Fibroblast of the aortic adventitia (primary cell): ENCODE results near the gene NSRP1. TPM values are rescaled to one million over a fixed set of nuclear protein-coding genes. Genes with fewer than 3 reads are reported as not detected.
A peak's percentile ranks its signal among the peaks of the same experiment; 100 is the strongest.

ENCODE experiments used
- DNase-seq: peaks from one replicate; pipeline ENCODE4 v3.0.0-alpha.2; 2010; ENCODE audit warnings: low read depth
- H3K4me3 ChIP-seq: 2 replicates; pipeline ENCODE4 v1.5.1; 2011; ENCODE audit warnings: low read depth, mild to moderate bottlenecking, control low read depth, low read length, moderate library complexity
- total RNA-seq: library from RNA; depleted of rRNA; stranded (reverse); fragments of >200 nt; gene quantifications from 2 replicates; pipeline ENCODE4 v1.2.3, GENCODE V29; 2012; ENCODE audit warnings: low replicate concordance
- TF ChIP-seq, protein P1 (sequence below): IDR thresholded peaks from 2 replicates; pipeline ENCODE4 v1.5.1; 2011; ENCODE audit warnings: mild to moderate bottlenecking, low read length, control low read depth, inconsistent platforms; ENCODE audit not compliant: insufficient read depth

NSRP1 gene
- total RNA-seq, 1 donor: 13.4 TPM

DNA sequence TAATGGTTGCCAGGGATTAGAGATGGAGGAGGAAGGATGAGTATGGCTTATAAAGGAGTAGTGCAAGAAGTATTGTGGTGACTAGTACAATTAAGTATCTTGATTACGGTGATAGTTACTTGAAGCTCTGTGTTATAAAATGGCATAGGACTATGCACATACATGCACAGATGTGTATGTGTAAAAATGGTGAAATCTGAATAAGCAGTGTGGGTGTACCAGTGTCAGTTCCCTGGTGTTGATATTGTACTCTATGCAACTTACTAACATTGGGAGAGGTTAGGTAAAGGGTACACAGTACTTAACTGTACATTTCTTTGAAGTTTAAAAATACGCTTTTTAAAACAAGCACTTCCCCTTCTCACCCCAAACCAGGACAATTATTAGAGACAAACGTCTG, 48.5 kb downstream of the NSRP1 start:
- no peak for DNase-seq
- TF ChIP-seq, protein P1, sequence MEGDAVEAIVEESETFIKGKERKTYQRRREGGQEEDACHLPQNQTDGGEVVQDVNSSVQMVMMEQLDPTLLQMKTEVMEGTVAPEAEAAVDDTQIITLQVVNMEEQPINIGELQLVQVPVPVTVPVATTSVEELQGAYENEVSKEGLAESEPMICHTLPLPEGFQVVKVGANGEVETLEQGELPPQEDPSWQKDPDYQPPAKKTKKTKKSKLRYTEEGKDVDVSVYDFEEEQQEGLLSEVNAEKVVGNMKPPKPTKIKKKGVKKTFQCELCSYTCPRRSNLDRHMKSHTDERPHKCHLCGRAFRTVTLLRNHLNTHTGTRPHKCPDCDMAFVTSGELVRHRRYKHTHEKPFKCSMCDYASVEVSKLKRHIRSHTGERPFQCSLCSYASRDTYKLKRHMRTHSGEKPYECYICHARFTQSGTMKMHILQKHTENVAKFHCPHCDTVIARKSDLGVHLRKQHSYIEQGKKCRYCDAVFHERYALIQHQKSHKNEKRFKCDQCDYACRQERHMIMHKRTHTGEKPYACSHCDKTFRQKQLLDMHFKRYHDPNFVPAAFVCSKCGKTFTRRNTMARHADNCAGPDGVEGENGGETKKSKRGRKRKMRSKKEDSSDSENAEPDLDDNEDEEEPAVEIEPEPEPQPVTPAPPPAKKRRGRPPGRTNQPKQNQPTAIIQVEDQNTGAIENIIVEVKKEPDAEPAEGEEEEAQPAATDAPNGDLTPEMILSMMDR: no peak
- H3K4me3 ChIP-seq: no peak overlapping the region

DNA sequence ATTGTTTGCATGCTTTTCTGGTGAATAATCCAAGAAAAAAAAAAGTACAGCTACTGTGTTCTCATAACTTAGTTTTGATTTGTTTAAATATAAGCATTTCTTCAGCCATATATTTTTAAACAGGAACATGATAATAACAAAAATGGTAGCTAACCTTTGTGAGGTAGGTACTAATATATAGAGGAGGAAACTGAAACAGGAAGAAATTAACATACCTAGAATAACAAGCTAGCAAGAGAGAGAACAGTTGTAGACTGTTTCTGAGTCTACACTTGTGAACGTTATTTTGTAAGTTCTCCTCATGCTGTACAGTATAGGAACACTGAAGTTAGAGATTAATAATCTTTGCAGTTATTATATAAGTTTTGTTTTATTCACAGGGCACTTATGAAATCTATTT, 49.3 kb downstream of the NSRP1 start:
- TF ChIP-seq, protein P1: no peak
- no peak overlapping the region for H3K4me3 ChIP-seq
- DNase-seq: no peak

DNA sequence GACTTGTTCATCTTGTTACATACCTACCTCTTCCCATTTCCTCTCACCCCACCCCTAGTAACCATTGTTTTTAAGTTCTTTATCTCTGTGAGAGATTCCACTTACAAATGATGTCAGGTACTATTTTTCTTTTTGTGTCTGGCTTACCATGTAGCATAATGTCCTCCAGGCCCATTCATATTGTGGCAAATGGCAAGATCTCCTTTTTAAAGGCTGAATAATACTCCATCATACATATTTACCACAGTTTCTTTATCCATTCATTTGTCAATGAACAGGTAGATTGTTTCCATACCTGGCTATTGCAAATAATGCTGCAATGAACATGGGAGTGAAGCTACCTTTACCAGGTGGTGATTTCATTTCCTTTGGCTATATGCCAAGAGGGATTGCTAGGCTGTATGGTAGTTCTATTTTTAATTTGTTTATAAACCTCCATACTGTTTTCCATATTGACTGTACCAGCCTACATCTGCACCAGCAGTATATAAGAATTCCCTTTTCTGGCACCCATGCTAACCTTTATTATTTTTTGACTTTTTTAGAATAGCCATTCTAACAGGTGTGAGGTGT, 53.9 kb downstream of the NSRP1 start:
- H3K4me3 ChIP-seq: no peak overlapping the region
- DNase-seq: no peak
- TF ChIP-seq, protein P1: no peak

DNA sequence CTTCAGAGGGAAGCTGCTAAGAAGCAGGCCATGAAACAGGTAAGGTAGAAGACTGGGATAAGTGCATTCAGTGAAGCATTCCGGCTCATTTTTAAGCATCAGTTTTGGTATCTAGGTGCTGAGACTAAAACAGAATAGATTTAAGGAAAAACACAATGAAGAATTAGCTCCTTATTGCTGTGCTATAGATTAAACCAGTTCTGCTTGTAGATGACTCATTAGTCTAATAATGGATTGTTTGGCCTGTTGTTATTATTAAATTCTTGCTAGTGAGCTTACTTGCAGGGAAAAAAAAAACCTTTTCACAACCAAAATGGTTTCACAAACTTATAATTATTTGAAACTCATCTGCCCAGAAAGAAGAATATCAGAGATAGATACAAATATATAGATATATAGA, 55.9 kb downstream of the NSRP1 start:
- no peak overlapping the region for H3K4me3 ChIP-seq
- TF ChIP-seq, protein P1: no peak
- no peak for DNase-seq

DNA sequence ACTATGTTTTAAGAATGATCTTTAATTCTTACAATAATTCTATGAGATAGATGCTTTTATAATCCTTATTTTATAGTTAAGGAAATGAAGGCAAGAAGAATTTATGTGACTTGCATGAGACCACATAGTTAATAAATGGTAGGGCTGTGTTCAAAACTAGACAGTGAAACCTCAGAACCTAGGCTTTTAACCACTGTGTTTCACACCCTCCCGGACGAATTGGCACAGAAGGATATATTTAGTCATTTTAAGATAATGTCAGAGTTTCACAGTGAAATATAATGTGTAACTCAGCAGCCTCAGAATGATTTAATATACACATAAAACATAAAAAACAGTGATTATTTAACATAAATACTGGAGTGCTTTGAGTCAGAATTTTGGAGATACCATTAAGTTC, 57.0 kb downstream of the NSRP1 start:
- peak; percentile 28 for DNase-seq
- TF ChIP-seq, protein P1: no peak

DNA sequence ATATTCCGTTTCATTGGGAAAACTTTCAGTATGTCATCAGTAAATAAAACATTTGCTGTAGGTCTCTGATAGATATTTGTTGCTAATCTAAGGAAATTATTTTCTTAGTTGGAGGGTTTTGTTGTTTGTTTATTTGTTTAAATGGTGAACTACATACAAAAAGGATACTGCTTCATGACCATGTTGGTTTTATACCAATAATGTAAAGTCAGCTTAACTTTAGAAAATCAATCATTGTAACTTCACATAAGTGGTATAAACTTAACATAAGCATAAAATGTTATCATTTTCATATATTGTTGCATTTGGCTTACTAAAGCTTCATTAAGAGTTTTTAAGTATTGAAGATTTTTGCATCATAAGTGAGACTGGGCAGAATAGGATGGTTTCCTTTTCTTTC, 57.9 kb downstream of the NSRP1 start:
- TF ChIP-seq, protein P1: no peak
- no peak for DNase-seq
- H3K4me3 ChIP-seq: no peak overlapping the region

More for the DNA sequence above, 57.0 kb downstream of the NSRP1 start:
- H3K4me3 ChIP-seq: no peak overlapping the region

DNA sequence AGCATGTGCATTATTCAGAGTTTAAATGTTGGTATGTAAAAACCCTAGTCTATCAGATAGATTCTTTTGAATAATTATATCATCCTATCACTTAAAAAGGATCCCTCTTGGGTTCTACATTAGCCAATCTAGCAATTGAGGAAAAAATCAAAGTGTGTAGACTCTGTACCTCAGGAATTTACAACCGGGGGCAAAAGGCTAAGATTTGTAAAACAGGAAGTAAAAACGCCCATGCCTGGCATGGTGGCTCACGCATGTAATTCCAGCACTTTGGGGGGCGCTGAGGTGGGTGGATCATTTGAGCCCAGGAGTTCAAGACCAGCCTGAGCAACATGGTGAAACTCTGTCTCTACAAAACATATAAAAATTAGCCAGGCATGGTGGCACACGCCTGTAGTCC, 60.2 kb downstream of the NSRP1 start:
- no peak for DNase-seq
- TF ChIP-seq, protein P1: no peak

More for the DNA sequence above, 60.2 kb downstream of the NSRP1 start:
- no peak overlapping the region for H3K4me3 ChIP-seq
